Activated CD8-positive, alpha-beta memory T cell treated with anti-CD3 and anti-CD28 coated beads, Interleukin-2, amount 50 U/mL, for 4 hours (primary cell): ENCODE results near the gene MTFR1L.
"Not testable (repeated sequence)": the region's sequence is repeated elsewhere in the genome, so short reads cannot be mapped to it uniquely, and the experiment has no call there.

ENCODE experiments used
- DNase-seq: peaks from one replicate; pipeline ENCODE4 v3.0.0-alpha.2; 2020

The MTFR1L gene

DNA sequence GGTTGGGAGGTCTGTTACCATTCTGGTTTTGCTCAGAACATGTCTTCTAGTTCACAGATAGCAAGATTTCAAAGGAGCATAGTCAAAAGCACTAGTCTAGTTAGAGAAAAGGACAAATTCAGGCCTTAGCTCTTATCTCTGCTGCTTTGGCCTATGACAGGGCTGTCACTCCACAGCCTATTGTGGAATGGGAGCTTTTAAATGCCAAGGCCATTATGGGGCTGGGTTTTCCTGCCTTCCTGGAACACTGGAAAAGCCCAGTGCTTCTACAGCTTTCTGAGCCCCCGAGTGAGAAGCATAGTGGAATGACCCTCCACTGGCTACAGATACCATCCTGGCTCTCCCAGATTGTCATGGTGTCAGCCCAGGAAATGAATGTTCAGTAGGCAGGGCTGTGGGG, 9.3 kb downstream of the MTFR1L start:
- no peak for DNase-seq

GRCh38 chr1:25831569-25832196, 11.9 kb downstream of the MTFR1L start:
- no peak for DNase-seq

DNA sequence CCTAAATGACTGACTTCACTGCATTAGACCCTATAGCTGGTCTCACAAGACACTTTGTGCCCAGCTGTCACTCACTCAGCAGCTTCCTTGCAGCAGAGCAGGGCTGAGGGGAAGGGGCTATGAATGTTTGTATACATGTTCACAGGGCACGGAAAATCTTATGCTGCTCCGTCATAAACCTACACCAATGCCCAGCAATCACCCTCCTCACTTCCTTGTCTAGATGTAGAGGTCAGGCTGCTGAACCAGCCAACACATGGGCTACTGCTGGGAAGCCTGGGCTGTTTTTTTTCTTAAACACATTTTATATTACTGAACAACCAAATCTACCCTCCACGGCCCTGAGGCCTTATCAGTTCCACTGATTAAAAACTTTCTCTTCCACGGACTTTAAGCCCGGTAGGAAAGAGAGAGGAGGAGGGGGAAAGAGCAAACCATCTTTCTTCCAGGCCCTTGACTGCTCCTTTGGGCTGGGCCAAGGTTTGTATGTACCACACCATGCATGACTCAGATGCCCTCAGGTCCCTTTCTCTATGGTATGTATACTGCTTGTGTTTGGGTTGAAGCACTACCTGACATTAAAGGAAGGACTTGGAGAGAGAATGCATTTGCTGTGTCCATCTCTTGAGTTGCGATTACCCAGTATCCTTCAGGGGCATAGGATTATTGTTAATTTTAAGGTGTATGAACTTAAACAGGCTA, 12.7 kb downstream of the MTFR1L start:
- no peak for DNase-seq

GRCh38 chr1:25833158-25833557, 13.4 kb downstream of the MTFR1L start:
- no peak for DNase-seq

DNA sequence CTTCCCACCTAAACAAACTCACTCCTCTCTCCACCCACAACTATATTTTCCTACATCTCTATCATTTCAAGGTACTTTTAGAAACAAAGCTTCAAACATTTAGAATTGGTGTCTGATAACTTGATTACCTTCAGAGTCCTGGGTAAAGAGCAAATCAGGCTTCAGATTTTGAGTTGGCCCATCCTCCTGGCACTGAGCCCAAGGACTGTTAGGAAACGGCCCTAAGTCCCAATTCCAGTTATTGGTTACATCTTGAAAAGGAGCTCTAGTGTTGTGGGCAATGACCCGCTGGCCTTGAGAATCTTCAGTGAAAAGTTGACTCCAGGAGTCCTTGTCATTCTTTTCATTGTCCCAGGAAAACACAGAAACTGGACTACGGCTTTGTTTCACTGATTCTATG, 15.1 kb downstream of the MTFR1L start:
- no peak for DNase-seq

DNA sequence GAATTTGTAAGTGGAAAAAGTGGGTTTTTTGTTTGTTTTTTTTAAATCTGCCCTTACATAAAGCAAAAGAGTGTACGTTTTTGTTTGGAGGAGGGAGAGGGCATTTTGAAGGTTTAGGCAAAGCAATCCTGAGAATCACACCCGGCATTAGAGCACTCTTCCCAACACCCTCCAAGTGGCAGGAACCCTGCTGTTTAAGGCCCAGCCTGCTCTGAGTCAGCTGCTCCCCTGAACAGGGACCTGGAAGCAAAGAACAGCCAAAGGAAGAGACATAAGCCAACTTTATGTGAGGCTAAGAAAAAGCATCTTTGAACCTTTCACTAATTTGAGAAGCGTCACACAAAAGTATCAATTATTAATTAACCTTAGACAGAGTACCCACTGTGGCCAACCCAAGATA, 16.9 kb downstream of the MTFR1L start:
- DNase-seq = no peak

DNA sequence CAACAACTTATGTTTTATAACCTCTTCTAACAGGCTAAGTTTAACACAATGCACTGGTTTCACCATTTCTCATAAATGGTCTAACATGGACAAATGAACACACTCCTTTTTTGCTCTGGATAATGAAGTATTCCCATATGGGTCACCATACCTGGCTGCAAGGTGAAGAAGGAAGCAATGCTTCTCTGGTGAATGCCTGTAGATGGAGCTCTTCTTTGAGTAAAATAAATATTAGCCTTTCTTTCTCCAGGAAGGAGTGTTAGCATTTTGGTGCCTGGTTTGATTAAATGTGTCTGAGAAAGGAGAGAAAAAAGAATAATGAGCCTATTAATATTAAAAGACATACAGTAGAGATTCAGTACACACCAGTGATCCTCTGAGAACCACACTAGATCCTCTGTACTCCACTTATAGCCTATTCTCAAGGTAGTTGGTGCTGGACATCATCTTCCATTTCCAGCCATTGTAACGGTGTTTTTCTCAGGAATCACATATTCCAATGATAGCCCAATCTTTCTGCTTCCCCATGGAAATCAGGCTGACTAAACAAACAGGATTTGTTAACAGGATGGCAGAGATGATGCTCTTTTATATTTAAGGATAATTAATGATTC, 17.6 kb downstream of the MTFR1L start:
- DNase-seq = no peak

GRCh38 chr1:25839808-25840207, 20.1 kb downstream of the MTFR1L start:
- DNase-seq = not testable (repeated sequence)

GRCh38 chr1:25843483-25843882, 23.7 kb downstream of the MTFR1L start:
- DNase-seq = no peak

- DNase-seq = no peak
Observed at GRCh38 chr1:25844536-25845337, 25.0 kb downstream of the MTFR1L start.

GRCh38 chr1:25845664-25846063, 25.9 kb downstream of the MTFR1L start:
- no peak for DNase-seq

GRCh38 chr1:25847929-25848328, 28.2 kb downstream of the MTFR1L start:
- DNase-seq = no peak

DNA sequence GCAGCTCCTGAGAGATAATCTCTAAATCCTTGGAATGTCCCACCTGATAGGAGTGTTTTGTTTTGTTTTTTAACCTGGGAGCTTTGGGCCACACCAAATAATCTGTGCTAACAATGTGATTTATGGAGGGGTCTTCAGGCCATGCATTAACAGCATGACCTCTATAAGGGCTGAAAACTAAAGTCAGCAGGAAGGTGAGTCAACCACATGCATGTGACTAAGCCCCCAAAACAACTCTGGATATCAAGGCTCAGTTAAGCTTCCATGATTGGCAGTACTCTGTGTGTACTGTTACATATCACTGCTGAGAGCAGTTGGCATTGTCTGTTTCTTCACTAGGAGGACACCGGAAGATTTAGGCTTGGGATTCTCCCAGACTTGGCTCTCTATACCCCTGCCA, 28.8 kb downstream of the MTFR1L start:
- no peak for DNase-seq

DNA sequence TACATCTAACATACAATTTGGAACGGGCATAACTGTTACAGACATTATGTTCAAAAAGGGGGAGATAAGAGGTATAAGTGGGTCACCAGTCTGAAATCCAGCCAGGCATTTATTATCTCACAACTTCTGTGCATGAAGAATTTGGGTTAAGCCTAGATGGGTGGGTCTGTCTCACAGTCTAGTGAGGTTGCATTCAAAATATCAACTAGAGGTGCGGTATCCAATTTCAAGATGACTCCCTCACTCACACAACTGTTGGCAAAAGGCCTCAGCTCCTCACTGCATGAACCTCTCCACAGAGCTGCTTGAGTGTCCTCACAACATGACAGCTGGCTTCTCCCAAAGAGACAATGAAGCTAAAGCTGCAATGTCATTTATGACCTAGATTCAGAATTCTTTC, 34.8 kb downstream of the MTFR1L start:
- no peak for DNase-seq

- no peak for DNase-seq
Observed at GRCh38 chr1:25856856-25857255, 37.1 kb downstream of the MTFR1L start.

DNA sequence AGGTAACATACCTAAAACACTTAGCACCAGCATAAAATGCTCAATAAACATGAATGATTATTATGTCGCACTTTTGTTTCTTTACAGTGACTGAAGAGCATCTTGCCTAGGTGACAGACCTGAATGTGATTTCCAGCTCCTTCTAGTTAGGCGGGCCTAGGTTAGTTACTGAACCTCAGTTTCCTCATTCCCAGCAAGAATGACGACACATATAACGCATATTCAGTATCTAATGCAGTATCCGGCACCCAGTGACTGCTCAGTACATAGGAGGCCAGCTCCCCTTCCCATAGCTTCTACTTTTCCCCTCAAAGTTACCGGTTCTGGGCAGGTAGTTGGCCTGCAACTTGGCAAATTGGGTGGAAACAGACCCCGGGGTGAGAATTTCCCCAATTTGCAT, 38.7 kb downstream of the MTFR1L start:
- DNase-seq = no peak

GRCh38 chr1:25858906-25859789, 39.4 kb downstream of the MTFR1L start, which contains the start of gene AUNIP:
TSS of gene AUNIP (minus strand) at chr1:25859457. CDS start at chr1:25859357, 100 bp downstream.
- DNase-seq = peak; percentile 91

- no peak for DNase-seq
Observed at GRCh38 chr1:25861316-25862286, 41.8 kb downstream of the MTFR1L start.

GRCh38 chr1:25862785-25863485, 43.2 kb downstream of the MTFR1L start:
- no peak for DNase-seq

GRCh38 chr1:25863486-25864262, 43.9 kb downstream of the MTFR1L start:
- no peak for DNase-seq
